ENCODE results near the gene LGALS3. TPM values are rescaled to one million over a fixed set of nuclear protein-coding genes. Genes with fewer than 3 reads are reported as not detected.

Gene LGALS3
- total and polyA plus RNA-seq, 5 donors = 139 to 271 (median 183) TPM

- intact Hi-C loops (cut with DNase I) = no loop called here
Measured at GRCh38 chr14:55115460-55115859, 13.6 kb upstream of the LGALS3 start.

GRCh38 chr14:55115861-55116245 is 13.2 kb upstream of the LGALS3 start:
- H3K4me1 ChIP-seq (ENCODE audit: control insufficient read depth, insufficient read depth, low read length) = peaks cover 29% of the 10 kb centered on the region
- H3K27ac ChIP-seq (ENCODE audit: low read length) = no peak overlapping the region
- intact Hi-C loops (cut with DNase I) = no loop called here
- no peaks in the 10 kb centered on the region for H3K27me3 ChIP-seq (ENCODE audit: control insufficient read depth, insufficient read depth)
- no peak for ATAC-seq
- no peak for DNase-seq
- no peak overlapping the region for H3K4me3 ChIP-seq (ENCODE audit: low read length)
- no peaks in the 10 kb centered on the region for H3K9me3 ChIP-seq (ENCODE audit: control insufficient read depth, low read length)
- 91% methylated on average over 4 of the region's 4 CpGs for WGBS

More at GRCh38 chr14:55115460-55115859, 13.6 kb upstream of the LGALS3 start:
- Histone ChIP-seq H3K27ac (ENCODE audit: low read length) (no peak overlapping the region), H3K9me3 (ENCODE audit: control insufficient read depth, low read length) (no peaks in the 10 kb centered on the region), H3K4me1 (ENCODE audit: control insufficient read depth, insufficient read depth, low read length) (peaks cover 25% of the 10 kb centered on the region), H3K4me3 (ENCODE audit: low read length) (no peak overlapping the region), H3K27me3 (ENCODE audit: control insufficient read depth, insufficient read depth) (no peaks in the 10 kb centered on the region)
- 34% methylated on average over 3 of the region's 3 CpGs for WGBS
- ATAC-seq (no peak), DNase-seq (no peak)

- Histone ChIP-seq H3K27ac (ENCODE audit: low read length) (no peak overlapping the region), H3K4me3 (ENCODE audit: low read length) (no peak overlapping the region), H3K9me3 (ENCODE audit: control insufficient read depth, low read length) (no peaks in the 10 kb centered on the region), H3K27me3 (ENCODE audit: control insufficient read depth, insufficient read depth) (no peaks in the 10 kb centered on the region), H3K4me1 (ENCODE audit: control insufficient read depth, insufficient read depth, low read length) (peaks cover 30% of the 10 kb centered on the region)
- 67% methylated on average over 11 of the region's 11 CpGs for WGBS
- ATAC-seq (no peak), DNase-seq (no peak)
- intact Hi-C loops (cut with DNase I) = no loop called here
Measured at GRCh38 chr14:55116246-55117030, 12.6 kb upstream of the LGALS3 start.

- Histone ChIP-seq H3K27me3 (ENCODE audit: control insufficient read depth, insufficient read depth) (no peaks in the 10 kb centered on the region), H3K9me3 (ENCODE audit: control insufficient read depth, low read length) (no peaks in the 10 kb centered on the region), H3K4me1 (ENCODE audit: control insufficient read depth, insufficient read depth, low read length) (peaks cover 36% of the 10 kb centered on the region), H3K4me3 (ENCODE audit: low read length) (no peak overlapping the region), H3K27ac (ENCODE audit: low read length) (peak overlapping the region; percentile 98)
- no peak for DNase-seq
- WGBS = 58% methylated on average over 7 of the region's 7 CpGs
- peak in 1 of 2 donors; percentile 60 for ATAC-seq
- intact Hi-C loops (cut with DNase I) = no loop called here
Measured at GRCh38 chr14:55117803-55118441, 11.1 kb upstream of the LGALS3 start.

- H3K4me3 ChIP-seq (ENCODE audit: low read length) = no peak overlapping the region
- intact Hi-C loops (cut with DNase I) = no loop called here
Measured at GRCh38 chr14:55118761-55119160, 10.3 kb upstream of the LGALS3 start.

GRCh38 chr14:55120571-55121495 is 8.2 kb upstream of the LGALS3 start:
- ATAC-seq = no peak
- no peaks in the 10 kb centered on the region for H3K27me3 ChIP-seq (ENCODE audit: control insufficient read depth, insufficient read depth)
- no peaks in the 10 kb centered on the region for H3K9me3 ChIP-seq (ENCODE audit: control insufficient read depth, low read length)
- intact Hi-C loops (cut with DNase I) = no loop called here
- 79% methylated on average over 13 of the region's 13 CpGs for WGBS
- H3K27ac ChIP-seq (ENCODE audit: low read length) = peak overlapping the region; percentile 51
- H3K4me1 ChIP-seq (ENCODE audit: control insufficient read depth, insufficient read depth, low read length) = peaks cover 47% of the 10 kb centered on the region
- no peak overlapping the region for H3K4me3 ChIP-seq (ENCODE audit: low read length)
- no peak for DNase-seq

More at GRCh38 chr14:55118761-55119160, 10.3 kb upstream of the LGALS3 start:
- WGBS = 28% methylated on average over 3 of the region's 3 CpGs
- Histone ChIP-seq H3K9me3 (ENCODE audit: control insufficient read depth, low read length) (no peaks in the 10 kb centered on the region), H3K27me3 (ENCODE audit: control insufficient read depth, insufficient read depth) (no peaks in the 10 kb centered on the region), H3K27ac (ENCODE audit: low read length) (peak overlapping the region; percentile 98), H3K4me1 (ENCODE audit: control insufficient read depth, insufficient read depth, low read length) (peaks cover 40% of the 10 kb centered on the region)
- ATAC-seq (no peak), DNase-seq (no peak)

- intact Hi-C loops (cut with DNase I) = no loop called here
- WGBS = 67% methylated on average over 9 of the region's 9 CpGs
- ATAC-seq = no peak
Measured at GRCh38 chr14:55121628-55122439, 7.2 kb upstream of the LGALS3 start.

GRCh38 chr14:55122440-55122986 is 6.5 kb upstream of the LGALS3 start:
- H3K9me3 ChIP-seq (ENCODE audit: control insufficient read depth, low read length) = no peaks in the 10 kb centered on the region
- ATAC-seq = peak; percentile 80 to 85
- no peaks in the 10 kb centered on the region for H3K27me3 ChIP-seq (ENCODE audit: control insufficient read depth, insufficient read depth)
- H3K4me3 ChIP-seq (ENCODE audit: low read length) = no peak overlapping the region
- peak; percentile 69 to 89 (median 87) for DNase-seq
- intact Hi-C loops (cut with DNase I) = no loop called here
- H3K27ac ChIP-seq (ENCODE audit: low read length) = peak overlapping the region; percentile 19
- peaks cover 39% of the 10 kb centered on the region for H3K4me1 ChIP-seq (ENCODE audit: control insufficient read depth, insufficient read depth, low read length)
- 25% methylated on average over 8 of the region's 8 CpGs for WGBS

More at GRCh38 chr14:55121628-55122439, 7.2 kb upstream of the LGALS3 start:
- Histone ChIP-seq H3K4me3 (ENCODE audit: low read length) (no peak overlapping the region), H3K4me1 (ENCODE audit: control insufficient read depth, insufficient read depth, low read length) (peaks cover 40% of the 10 kb centered on the region), H3K27me3 (ENCODE audit: control insufficient read depth, insufficient read depth) (no peaks in the 10 kb centered on the region), H3K27ac (ENCODE audit: low read length) (peak overlapping the region; percentile 51), H3K9me3 (ENCODE audit: control insufficient read depth, low read length) (no peaks in the 10 kb centered on the region)
- DNase-seq = no peak

GRCh38 chr14:55123101-55123500 is 6.0 kb upstream of the LGALS3 start:
- Histone ChIP-seq H3K9me3 (ENCODE audit: control insufficient read depth, low read length) (no peaks in the 10 kb centered on the region), H3K4me3 (ENCODE audit: low read length) (no peak overlapping the region), H3K27ac (ENCODE audit: low read length) (peak overlapping the region; percentile 19), H3K4me1 (ENCODE audit: control insufficient read depth, insufficient read depth, low read length) (peaks cover 34% of the 10 kb centered on the region), H3K27me3 (ENCODE audit: control insufficient read depth, insufficient read depth) (no peaks in the 10 kb centered on the region)
- 69% methylated on average over 8 of the region's 8 CpGs for WGBS
- peak; percentile 11 to 38 for ATAC-seq
- intact Hi-C loops (cut with DNase I) = no loop called here
- peak in 1 of 3 donors; percentile 60 for DNase-seq
